H9 (cell line): ENCODE data around the gene SPRR4. TPM values are rescaled to one million over a fixed set of nuclear protein-coding genes. Genes with fewer than 3 reads are reported as not detected.

Source experiments
- DNase-seq: peaks from one replicate; pipeline ENCODE4 v3.0.0-alpha.2; 2017
- H2AFZ ChIP-seq: one replicate; pipeline ENCODE4 v1.6.1; 2013; ENCODE audit warnings: mild to moderate bottlenecking, low read length, control low read depth, moderate library complexity
- H2AK5ac ChIP-seq: 2 replicates; pipeline ENCODE4 v1.6.1; 2013; ENCODE audit warnings: low read length, control low read depth, mixed read lengths; ENCODE audit not compliant: insufficient read length
- H2BK120ac ChIP-seq: one replicate; pipeline ENCODE4 v1.6.1; 2013; ENCODE audit warnings: low read depth, mild to moderate bottlenecking, low read length, control low read depth, inconsistent platforms; ENCODE audit not compliant: poor library complexity, severe bottlenecking
- H2BK12ac ChIP-seq: 2 replicates; pipeline ENCODE4 v1.6.1; 2013; ENCODE audit warnings: low read length, control low read depth, mixed read lengths, low read depth; ENCODE audit not compliant: insufficient read length
- H2BK15ac ChIP-seq: 2 replicates; pipeline ENCODE4 v1.6.1; 2013; ENCODE audit warnings: low read depth, low read length, control low read depth
- H2BK20ac ChIP-seq: one replicate; pipeline ENCODE4 v1.6.1; 2013; ENCODE audit warnings: low read depth, mild to moderate bottlenecking, low read length, control low read depth, inconsistent platforms; ENCODE audit not compliant: poor library complexity, severe bottlenecking
- H2BK5ac ChIP-seq: 2 replicates; pipeline ENCODE4 v1.6.1; 2013; ENCODE audit warnings: low read length, control low read depth, mixed read lengths; ENCODE audit not compliant: insufficient read length
- H3K14ac ChIP-seq: 2 replicates; pipeline ENCODE4 v1.6.1; 2013; ENCODE audit warnings: low read length, control low read depth; ENCODE audit not compliant: insufficient read depth
- H3K18ac ChIP-seq: 2 replicates; pipeline ENCODE4 v1.6.1; 2013; ENCODE audit warnings: low read depth, mild to moderate bottlenecking, mixed read lengths, low read length, control low read depth; ENCODE audit not compliant: insufficient read length
- H3K23ac ChIP-seq: 2 replicates; pipeline ENCODE4 v1.6.1; 2013; ENCODE audit warnings: low read length, control low read depth, mixed read lengths, low read depth; ENCODE audit not compliant: insufficient read length
- H3K23me2 ChIP-seq: 2 replicates; pipeline ENCODE4 v1.6.1; 2013; ENCODE audit warnings: low read depth, mild to moderate bottlenecking, mixed read lengths, low read length, control low read depth; ENCODE audit not compliant: insufficient read length, poor library complexity, severe bottlenecking
- H3K27ac ChIP-seq: 2 replicates; pipeline ENCODE4 v1.5.1; 2013; ENCODE audit warnings: low read length, control low read depth, mixed read lengths, low read depth; ENCODE audit not compliant: insufficient read length
- H3K27me3 ChIP-seq: 2 replicates; pipeline ENCODE4 v1.6.1; 2013; ENCODE audit warnings: low read length, control low read depth, inconsistent platforms; ENCODE audit not compliant: insufficient read depth
- H3K4ac ChIP-seq: 2 replicates; pipeline ENCODE4 v1.6.1; 2013; ENCODE audit warnings: low read depth, mild to moderate bottlenecking, control low read depth, inconsistent platforms, low read length, moderate library complexity
- H3K4me1 ChIP-seq: 2 replicates; pipeline ENCODE4 v1.6.1; 2013; ENCODE audit warnings: low read length, control low read depth, inconsistent platforms; ENCODE audit not compliant: insufficient read depth
- H3K4me2 ChIP-seq: 2 replicates; pipeline ENCODE4 v1.6.1; 2013; ENCODE audit warnings: low read length, control low read depth, mixed read lengths; ENCODE audit not compliant: insufficient read length, insufficient read depth
- H3K56ac ChIP-seq: 2 replicates; pipeline ENCODE4 v1.6.1; 2013; ENCODE audit warnings: low read depth, mild to moderate bottlenecking, mixed read lengths, low read length, control low read depth; ENCODE audit not compliant: insufficient read length
- H3K79me1 ChIP-seq: 2 replicates; pipeline ENCODE4 v1.6.1; 2013; ENCODE audit warnings: low read depth, mild to moderate bottlenecking, moderate library complexity, low read length, control low read depth, inconsistent platforms; ENCODE audit not compliant: insufficient read depth, poor library complexity, severe bottlenecking
- H3K79me2 ChIP-seq: 2 replicates; pipeline ENCODE4 v1.6.1; 2013; ENCODE audit warnings: low read length, control low read depth, inconsistent platforms; ENCODE audit not compliant: insufficient read depth
- H3K9ac ChIP-seq: 2 replicates; pipeline ENCODE4 v1.6.1; 2013; ENCODE audit warnings: low read length, control low read depth, mixed read lengths; ENCODE audit not compliant: insufficient read length; ENCODE audit errors: extremely low read depth
- H3K9me3 ChIP-seq: one replicate; pipeline ENCODE4 v1.6.1; 2013; ENCODE audit warnings: low read depth, low read length, inconsistent platforms; ENCODE audit not compliant: control insufficient read depth
- H3T11ph ChIP-seq: one replicate; pipeline ENCODE4 v1.6.1; 2013; ENCODE audit warnings: mild to moderate bottlenecking, low read length, control low read depth, inconsistent platforms
- H4K20me1 ChIP-seq: one replicate; pipeline ENCODE4 v1.6.1; 2013; ENCODE audit not compliant: control insufficient read depth, insufficient read length, insufficient read depth
- H4K5ac ChIP-seq: 2 replicates; pipeline ENCODE4 v1.6.1; 2013; ENCODE audit warnings: low read depth, mild to moderate bottlenecking, mixed read lengths, low read length, control low read depth; ENCODE audit not compliant: insufficient read length
- H4K8ac ChIP-seq: replicated peaks from 2 replicates; pipeline ENCODE4 v1.6.1; 2013; ENCODE audit warnings: low read length, control low read depth, mixed read lengths, low read depth; ENCODE audit not compliant: insufficient read length
- H4K91ac ChIP-seq: 2 replicates; pipeline ENCODE4 v1.6.1; 2013; ENCODE audit warnings: low read depth, mild to moderate bottlenecking, moderate library complexity, mixed read lengths, low read length, control low read depth; ENCODE audit not compliant: insufficient read length
- H3K27ac Mint-ChIP-seq, 3 experiments: 2 replicates in 2 of 3; 3 replicates in 1 of 3; pipeline ENCODE4 v1.8.0; 2020 to 2021; ENCODE audit warnings: mixed read lengths in 3 of 3, mild to moderate bottlenecking in 1 of 3, moderate library complexity in 1 of 3
- H3K27me3 Mint-ChIP-seq: 2 replicates; pipeline ENCODE4 v1.8.0; 2021; ENCODE audit warnings: low read depth, mild to moderate bottlenecking, moderate library complexity, mixed read lengths
- H3K36me3 Mint-ChIP-seq, 3 experiments: 2 replicates in 2 of 3; 3 replicates in 1 of 3; pipeline ENCODE4 v1.8.0; 2020 to 2021; ENCODE audit warnings: low read depth in 3 of 3, mixed read lengths in 3 of 3; ENCODE audit not compliant: insufficient read depth in 1 of 3
- H3K4me1 Mint-ChIP-seq, 2 experiments: 2 replicates each; pipeline ENCODE4 v1.8.0; 2020; ENCODE audit warnings: mixed read lengths in 2 of 2
- H3K4me3 Mint-ChIP-seq, 2 experiments: 2 replicates in 1 of 2; 3 replicates in 1 of 2; pipeline ENCODE4 v1.8.0; 2020 to 2021; ENCODE audit warnings: mild to moderate bottlenecking in 2 of 2, mixed read lengths in 2 of 2, moderate library complexity in 1 of 2
- H3K9me3 Mint-ChIP-seq, 2 experiments: 2 replicates in 1 of 2; 3 replicates in 1 of 2; pipeline ENCODE4 v1.8.0; 2020; ENCODE audit warnings: mild to moderate bottlenecking in 2 of 2, mixed read lengths in 2 of 2, moderate library complexity in 1 of 2
- CTCF ChIP-seq: fragments of 200-600 bp; sonication (generic); conservative IDR thresholded peaks from 3 replicates; pipeline ENCODE4 v1.8.0; 2021; ENCODE audit warnings: antibody characterized with exemption, mild to moderate bottlenecking
- WGBS: extraction: QIAGEN DNeasy Blood & Tissue Kit; methylation state at CpG from one replicate; pipeline ENCODE4 v1.1.7; 2013; ENCODE audit warnings: missing lambda C conversion rate, low lambda C conversion rate, mixed read lengths; ENCODE audit not compliant: insufficient read length; ENCODE audit errors: extremely low coverage; 5-methylcytosine and 5-hydroxymethylcytosine counted together
- total RNA-seq: library from RNA; stranded (reverse); gene quantifications from 2 replicates; pipeline ENCODE4 v1.2.1, GENCODE V29; 2021

SPRR4 gene
- total RNA-seq, 1 experiment from 2014 or later: not detected

GRCh38 chr1:152959273-152959672 lies 11.2 kb upstream of the SPRR4 start:
- H3K9me3 ChIP-seq: no peaks in the 10 kb centered on the region
- no peak overlapping the region for H2BK20ac ChIP-seq
- no peak overlapping the region for H3K56ac ChIP-seq
- WGBS: no CpG with 5 or more reads among the region's 3 CpGs
- H3K23me2 ChIP-seq: no peaks in the 10 kb centered on the region
- no peak overlapping the region for H2BK12ac ChIP-seq
- H3K27me3 ChIP-seq: no peaks in the 10 kb centered on the region
- H3K23ac ChIP-seq: no peak overlapping the region
- no peak overlapping the region for H3K27ac ChIP-seq
- H4K91ac ChIP-seq: no peak overlapping the region
- no peak for TF ChIP-seq CTCF
- Mint-ChIP-seq H3K9me3 (peaks cover 0 to 26% of the 10 kb centered on the region in 2 experiments; a peak in 4 of 5 replicates), H3K36me3 (no peaks in the 10 kb centered on the region), H3K4me1 (no peaks in the 10 kb centered on the region), H3K27ac (no peak overlapping the region), H3K4me3 (no peak overlapping the region), H3K27me3 (peaks cover 2% of the 10 kb centered on the region; the same call in 1 of the 2 replicates)
- H3T11ph ChIP-seq: no peak overlapping the region
- no peaks in the 10 kb centered on the region for H3K4me1 ChIP-seq
- no peak overlapping the region for H3K18ac ChIP-seq
- no peak overlapping the region for H3K4ac ChIP-seq
- no peak overlapping the region for H2BK5ac ChIP-seq
- H3K79me1 ChIP-seq: no peaks in the 10 kb centered on the region
- H4K8ac ChIP-seq: no peak overlapping the region
- no peak overlapping the region for H2AK5ac ChIP-seq
- no peaks in the 10 kb centered on the region for H3K79me2 ChIP-seq
- H4K5ac ChIP-seq: no peak overlapping the region
- no peak overlapping the region for H2AFZ ChIP-seq
- H3K14ac ChIP-seq: no peak overlapping the region
- no peaks in the 10 kb centered on the region for H4K20me1 ChIP-seq
- H3K9ac ChIP-seq: no peak overlapping the region
- H2BK15ac ChIP-seq: no peak overlapping the region
- no peak overlapping the region for H3K4me2 ChIP-seq
- no peak for DNase-seq
- H2BK120ac ChIP-seq: no peak overlapping the region
